SKM-1 (cell line): ENCODE data around the gene CMC4.
A peak's percentile ranks its signal among the peaks of the same experiment; 100 is the strongest.

Source experiments
- DNase-seq: peaks from one replicate; lab custom pipeline; 2025; ENCODE audit not compliant: unreplicated experiment; lab: John Stamatoyannopoulos, UW

The CMC4 gene

GRCh38 chrX:155054255-155054654 is 16.7 kb downstream of the CMC4 start:
- no peak for DNase-seq

GRCh38 chrX:155053656-155054055 is 17.3 kb downstream of the CMC4 start:
- DNase-seq = no peak

GRCh38 chrX:155052738-155053498 is 18.0 kb downstream of the CMC4 start:
- no peak for DNase-seq

GRCh38 chrX:155048977-155049619 is 21.8 kb downstream of the CMC4 start:
- DNase-seq = peak; percentile 2

GRCh38 chrX:155046811-155047528 is 24.0 kb downstream of the CMC4 start:
- DNase-seq = no peak

- no peak for DNase-seq
Observed at GRCh38 chrX:155046129-155046810, 24.7 kb downstream of the CMC4 start.

GRCh38 chrX:155035688-155036087 is 35.2 kb downstream of the CMC4 start:
- DNase-seq = no peak

- DNase-seq = no peak
Observed at GRCh38 chrX:155031657-155032056, 39.3 kb downstream of the CMC4 start.

- DNase-seq = no peak
Observed at GRCh38 chrX:155028877-155029291, 42.1 kb downstream of the CMC4 start.

- DNase-seq = no peak
Observed at GRCh38 chrX:155028129-155028528, 42.8 kb downstream of the CMC4 start.

- no peak for DNase-seq
Observed at GRCh38 chrX:155027509-155028066, 43.3 kb downstream of the CMC4 start.

- peak; percentile 55 for DNase-seq
Observed at GRCh38 chrX:155026727-155027508, 44.0 kb downstream of the CMC4 start, which contains the start of gene FUNDC2. FUNDC2 (plus strand) TSS chrX:155026844; CDS start chrX:155026939, 95 bp downstream.

- no peak for DNase-seq
Observed at GRCh38 chrX:155026420-155026726, 44.6 kb downstream of the CMC4 start.

- DNase-seq = no peak
Observed at GRCh38 chrX:155023907-155024833, 46.8 kb downstream of the CMC4 start.

- no peak for DNase-seq
Observed at GRCh38 chrX:155022585-155022984, 48.4 kb downstream of the CMC4 start, which contains the start of gene F8. F8 (minus strand) TSS chrX:155022723; CDS start chrX:155022552, 171 bp downstream.

GRCh38 chrX:155020591-155020990 is 50.3 kb downstream of the CMC4 start:
- DNase-seq = no peak
